ENCODE data around the gene NACC1. TPM values are rescaled to one million over a fixed set of nuclear protein-coding genes. Genes with fewer than 3 reads are reported as not detected.

Gene NACC1
- total and polyA plus RNA-seq, 4 donors, result 0.86 to 24.7 (median 17.7) TPM

- H3K36me3 ChIP-seq (ENCODE audit: control insufficient read depth in 4 of 4, insufficient read depth in 3 of 4, low read depth in 1 of 4, low read length in 3 of 4), result peaks cover 0 to 3% (median 0%) of the 10 kb centered on the region in 4 donors
- no peak for TF ChIP-seq GABPA (IDR thresholded peaks at IDR 0.05 in 1 of 2, conservative IDR thresholded peaks at IDR 0.05 in 1 of 2)
- TF ChIP-seq ZBTB33 (IDR thresholded peaks at IDR 0.05), result no peak
- TF ChIP-seq NR2F2 (IDR thresholded peaks at IDR 0.05), result no peak
- TF ChIP-seq, protein P1, sequence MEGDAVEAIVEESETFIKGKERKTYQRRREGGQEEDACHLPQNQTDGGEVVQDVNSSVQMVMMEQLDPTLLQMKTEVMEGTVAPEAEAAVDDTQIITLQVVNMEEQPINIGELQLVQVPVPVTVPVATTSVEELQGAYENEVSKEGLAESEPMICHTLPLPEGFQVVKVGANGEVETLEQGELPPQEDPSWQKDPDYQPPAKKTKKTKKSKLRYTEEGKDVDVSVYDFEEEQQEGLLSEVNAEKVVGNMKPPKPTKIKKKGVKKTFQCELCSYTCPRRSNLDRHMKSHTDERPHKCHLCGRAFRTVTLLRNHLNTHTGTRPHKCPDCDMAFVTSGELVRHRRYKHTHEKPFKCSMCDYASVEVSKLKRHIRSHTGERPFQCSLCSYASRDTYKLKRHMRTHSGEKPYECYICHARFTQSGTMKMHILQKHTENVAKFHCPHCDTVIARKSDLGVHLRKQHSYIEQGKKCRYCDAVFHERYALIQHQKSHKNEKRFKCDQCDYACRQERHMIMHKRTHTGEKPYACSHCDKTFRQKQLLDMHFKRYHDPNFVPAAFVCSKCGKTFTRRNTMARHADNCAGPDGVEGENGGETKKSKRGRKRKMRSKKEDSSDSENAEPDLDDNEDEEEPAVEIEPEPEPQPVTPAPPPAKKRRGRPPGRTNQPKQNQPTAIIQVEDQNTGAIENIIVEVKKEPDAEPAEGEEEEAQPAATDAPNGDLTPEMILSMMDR (IDR thresholded peaks at IDR 0.05; ENCODE audit: low read depth, low read length, missing input control), result no peak
- no peak for TF ChIP-seq EGR1 (IDR thresholded peaks at IDR 0.05; ENCODE audit: low read depth in 2 of 2)
- TF ChIP-seq REST (IDR thresholded peaks at IDR 0.05), result no peak
- no peak for TF ChIP-seq TAF1 (conservative IDR thresholded peaks at IDR 0.05)
- no peak for TF ChIP-seq RXRA (IDR thresholded peaks at IDR 0.05)
- TF ChIP-seq ATF3 (IDR thresholded peaks at IDR 0.05), result no peak
- WGBS, result 84% methylated on average over 10 of the region's 10 CpGs
- H3K27me3 ChIP-seq (ENCODE audit: control insufficient read depth in 4 of 4, insufficient read depth in 4 of 4, low read length in 3 of 4), result no peaks in the 10 kb centered on the region
- no peak overlapping the region for H3K4me3 ChIP-seq (ENCODE audit: low read depth in 1 of 3, low read length in 3 of 3)
- no peak overlapping the region for H3K27ac ChIP-seq (ENCODE audit: low read depth in 1 of 2, low read length in 2 of 2)
- no peak overlapping the region for H3K9ac ChIP-seq (ENCODE audit: low read depth in 1 of 2, low read length in 2 of 2)
- no peak for DNase-seq (ENCODE audit: low spot score)
- peaks cover 11 to 35% (median 25%) of the 10 kb centered on the region in 4 donors for H3K4me1 ChIP-seq (ENCODE audit: control insufficient read depth in 4 of 4, insufficient read depth in 4 of 4, low read length in 3 of 4)
- H3K9me3 ChIP-seq (ENCODE audit: control insufficient read depth in 4 of 4, low read length in 3 of 4), result no peaks in the 10 kb centered on the region
Measured at GRCh38 chr19:13120817-13121216, 2.8 kb downstream of the NACC1 start.

- Histone ChIP-seq H3K27ac (ENCODE audit: low read depth in 1 of 2, low read length in 2 of 2) (no peak overlapping the region), H3K9ac (ENCODE audit: low read depth in 1 of 2, low read length in 2 of 2) (no peak overlapping the region), H3K4me3 (ENCODE audit: low read depth in 1 of 3, low read length in 3 of 3) (no peak overlapping the region), H3K4me1 (ENCODE audit: control insufficient read depth in 4 of 4, insufficient read depth in 4 of 4, low read length in 3 of 4) (peaks cover 10 to 30% (median 21%) of the 10 kb centered on the region in 4 donors), H3K27me3 (ENCODE audit: control insufficient read depth in 4 of 4, insufficient read depth in 4 of 4, low read length in 3 of 4) (no peaks in the 10 kb centered on the region), H3K9me3 (ENCODE audit: control insufficient read depth in 4 of 4, low read length in 3 of 4) (no peaks in the 10 kb centered on the region), H3K36me3 (ENCODE audit: control insufficient read depth in 4 of 4, insufficient read depth in 3 of 4, low read depth in 1 of 4, low read length in 3 of 4) (peaks cover 0 to 8% (median 0%) of the 10 kb centered on the region in 4 donors)
- 85% methylated on average over 18 of the region's 18 CpGs for WGBS
- DNase-seq (ENCODE audit: low spot score), result no peak
- TF ChIP-seq NR2F2 (IDR thresholded peaks at IDR 0.05) (no peak), FOXA2 (IDR thresholded peaks at IDR 0.05) (no peak), REST (IDR thresholded peaks at IDR 0.05) (no peak), YY1 (IDR thresholded peaks at IDR 0.05) (no peak), SP1 (IDR thresholded peaks at IDR 0.05) (no peak), RXRA (IDR thresholded peaks at IDR 0.05) (no peak), FOXA1 (IDR thresholded peaks at IDR 0.05) (no peak), RAD21 (IDR thresholded peaks at IDR 0.05) (no peak), TAF1 (conservative IDR thresholded peaks at IDR 0.05) (no peak), ATF3 (IDR thresholded peaks at IDR 0.05) (no peak), JUND (IDR thresholded peaks at IDR 0.05) (no peak), HNF4G (IDR thresholded peaks at IDR 0.05) (no peak), GABPA (IDR thresholded peaks at IDR 0.05 in 1 of 2, conservative IDR thresholded peaks at IDR 0.05 in 1 of 2) (no peak)
- TF ChIP-seq, protein P2, sequence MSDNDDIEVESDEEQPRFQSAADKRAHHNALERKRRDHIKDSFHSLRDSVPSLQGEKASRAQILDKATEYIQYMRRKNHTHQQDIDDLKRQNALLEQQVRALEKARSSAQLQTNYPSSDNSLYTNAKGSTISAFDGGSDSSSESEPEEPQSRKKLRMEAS (IDR thresholded peaks at IDR 0.05), result no peak
Measured at GRCh38 chr19:13121551-13122274, 3.6 kb downstream of the NACC1 start.
